Panc1 (cell line): Measurements from ENCODE around the gene MPDU1.

Source experiments
- TCF7L2 ChIP-seq: IDR thresholded peaks from 2 replicates; pipeline ENCODE4 v1.6.1; 2011; ENCODE audit warnings: mild to moderate bottlenecking, low read depth, low read length, inconsistent platforms
- TF ChIP-seq, protein P1 (sequence below): fragments of 450-650 bp; IDR thresholded peaks from 2 replicates; pipeline ENCODE4 v1.5.1; 2017; ENCODE audit warnings: mild to moderate bottlenecking

DNA sequence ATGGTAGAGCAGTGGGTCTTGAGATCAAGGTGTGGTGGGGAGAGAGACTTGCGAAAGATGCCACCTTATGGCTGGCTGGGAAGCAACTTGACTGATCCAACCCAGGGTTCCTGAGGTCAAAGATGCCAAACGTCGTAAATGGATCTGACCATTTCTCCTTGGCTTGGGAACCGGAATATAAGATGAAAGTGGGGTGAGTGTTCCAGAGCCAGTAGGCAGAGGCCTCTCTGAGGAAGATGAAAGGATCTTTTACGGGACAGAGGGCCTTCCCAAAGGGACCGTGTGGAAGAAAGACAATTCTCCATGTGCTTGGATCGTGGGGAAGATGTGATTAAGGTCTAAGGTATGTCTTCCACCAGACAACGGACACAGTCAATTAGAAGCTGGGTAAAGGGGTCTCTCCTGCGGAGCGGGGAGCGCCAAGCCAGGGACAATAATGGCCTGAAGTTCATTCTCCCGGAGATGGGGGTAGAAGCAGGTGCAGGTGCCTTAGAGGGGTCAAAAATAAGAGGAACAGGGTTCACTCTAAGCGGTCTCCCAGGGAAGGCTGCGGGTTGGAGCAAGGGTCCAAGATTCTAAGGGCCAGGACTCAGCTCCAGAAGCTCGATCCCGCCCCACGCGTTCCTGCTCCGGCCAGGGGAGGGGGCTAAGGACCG, 30.2 kb downstream of the MPDU1 start:
- TF ChIP-seq, protein P1, sequence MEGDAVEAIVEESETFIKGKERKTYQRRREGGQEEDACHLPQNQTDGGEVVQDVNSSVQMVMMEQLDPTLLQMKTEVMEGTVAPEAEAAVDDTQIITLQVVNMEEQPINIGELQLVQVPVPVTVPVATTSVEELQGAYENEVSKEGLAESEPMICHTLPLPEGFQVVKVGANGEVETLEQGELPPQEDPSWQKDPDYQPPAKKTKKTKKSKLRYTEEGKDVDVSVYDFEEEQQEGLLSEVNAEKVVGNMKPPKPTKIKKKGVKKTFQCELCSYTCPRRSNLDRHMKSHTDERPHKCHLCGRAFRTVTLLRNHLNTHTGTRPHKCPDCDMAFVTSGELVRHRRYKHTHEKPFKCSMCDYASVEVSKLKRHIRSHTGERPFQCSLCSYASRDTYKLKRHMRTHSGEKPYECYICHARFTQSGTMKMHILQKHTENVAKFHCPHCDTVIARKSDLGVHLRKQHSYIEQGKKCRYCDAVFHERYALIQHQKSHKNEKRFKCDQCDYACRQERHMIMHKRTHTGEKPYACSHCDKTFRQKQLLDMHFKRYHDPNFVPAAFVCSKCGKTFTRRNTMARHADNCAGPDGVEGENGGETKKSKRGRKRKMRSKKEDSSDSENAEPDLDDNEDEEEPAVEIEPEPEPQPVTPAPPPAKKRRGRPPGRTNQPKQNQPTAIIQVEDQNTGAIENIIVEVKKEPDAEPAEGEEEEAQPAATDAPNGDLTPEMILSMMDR: no peak
- no peak for TF ChIP-seq TCF7L2
